GM18858 (cell line): Measurements from ENCODE around the gene NRP1.

Source experiments
- ATAC-seq: cut with Tn5 transposase; IDR thresholded peaks from one replicate; pipeline ENCODE4 v1.9.1; 2021; ENCODE audit not compliant: unreplicated experiment

NRP1 gene

DNA sequence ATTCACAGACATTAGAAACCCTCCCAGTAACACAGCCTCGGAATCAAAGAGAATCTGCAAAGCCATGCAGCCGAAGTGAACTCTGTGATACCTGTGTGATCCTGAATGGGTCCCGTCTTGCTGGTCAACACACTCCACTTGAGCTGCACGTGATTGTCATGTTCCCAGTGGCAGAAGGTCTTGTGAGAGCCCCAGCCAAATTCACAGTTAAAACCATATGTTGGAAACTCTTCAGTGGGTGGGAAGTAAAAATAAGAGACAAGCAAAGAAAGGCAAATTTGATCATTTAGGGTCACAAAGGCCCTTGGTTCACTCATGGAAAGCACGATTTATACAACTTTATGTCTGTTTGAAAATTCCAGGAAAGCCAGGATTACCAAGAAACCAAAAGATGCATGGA is 142.3 kb downstream of the NRP1 start:
- ATAC-seq = no peak

- no peak for ATAC-seq
These were observed 144.1 kb downstream of the NRP1 start for GRCh38 chr10:33190406-33190805.

DNA sequence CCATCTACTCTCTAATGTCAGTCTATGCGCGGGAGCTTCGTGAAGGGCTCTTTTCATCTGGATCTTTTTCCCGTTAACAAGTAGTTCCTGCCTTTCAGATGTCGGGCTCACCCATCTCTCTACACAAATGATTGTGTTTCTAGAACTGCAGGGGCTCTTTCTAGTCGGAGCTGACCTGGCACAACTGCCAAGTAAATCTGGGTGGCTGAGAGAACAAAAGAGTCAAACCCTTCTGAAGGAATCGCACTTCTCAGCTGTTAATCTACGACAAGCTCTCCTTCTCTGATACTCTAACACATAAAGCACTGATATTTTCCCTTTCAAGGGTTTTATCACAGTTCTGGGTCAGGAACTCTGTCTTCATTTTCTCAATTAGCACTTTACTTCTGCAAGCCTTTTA is 144.7 kb downstream of the NRP1 start:
- ATAC-seq = no peak

DNA sequence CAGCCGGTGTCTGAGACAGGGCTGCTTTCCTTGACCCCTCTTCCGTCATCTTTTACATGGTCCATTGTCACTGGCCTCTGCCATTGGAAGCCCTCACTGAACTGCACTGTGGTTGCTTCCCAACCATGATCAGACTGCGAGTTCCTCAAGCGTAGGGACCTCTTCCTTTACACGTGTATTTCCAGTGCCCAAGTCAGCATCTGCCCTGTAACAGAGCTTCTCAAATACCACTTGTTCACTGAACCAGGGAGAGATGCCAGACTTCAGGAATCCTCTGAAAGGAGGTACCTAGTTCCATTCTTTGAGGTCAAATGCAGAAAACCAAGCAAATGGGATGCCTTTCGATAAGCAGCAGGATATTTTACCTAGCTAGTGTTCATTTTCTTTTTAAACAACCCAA is 145.1 kb downstream of the NRP1 start:
- no peak for ATAC-seq

DNA sequence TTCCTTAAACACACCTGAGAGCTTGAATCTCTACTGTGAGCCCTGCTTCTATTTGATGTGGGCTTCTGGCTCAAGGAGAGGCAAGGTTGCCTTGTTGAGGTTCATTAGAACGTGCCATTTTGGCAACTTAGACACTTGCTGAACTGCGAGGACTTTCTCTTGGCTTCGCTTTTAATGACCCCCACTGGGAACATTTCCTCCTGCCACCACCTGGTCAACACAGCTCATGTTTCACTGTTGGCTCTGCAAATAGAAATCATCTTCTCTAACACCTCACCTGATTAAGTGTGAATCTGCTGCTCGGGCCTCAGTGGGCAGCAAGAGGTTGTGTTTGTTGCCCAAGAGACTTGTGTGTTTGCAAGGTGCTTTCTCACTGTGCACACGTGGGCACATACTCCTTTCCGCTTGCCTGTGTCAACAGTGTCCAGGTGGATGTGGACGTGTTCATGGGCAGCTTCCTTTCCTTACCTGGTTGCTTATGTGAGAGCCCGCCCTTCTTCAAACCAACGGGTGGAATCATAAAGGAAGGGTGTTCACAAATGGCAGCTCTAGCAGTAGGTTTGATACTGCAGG is 147.0 kb downstream of the NRP1 start:
- no peak for ATAC-seq

DNA sequence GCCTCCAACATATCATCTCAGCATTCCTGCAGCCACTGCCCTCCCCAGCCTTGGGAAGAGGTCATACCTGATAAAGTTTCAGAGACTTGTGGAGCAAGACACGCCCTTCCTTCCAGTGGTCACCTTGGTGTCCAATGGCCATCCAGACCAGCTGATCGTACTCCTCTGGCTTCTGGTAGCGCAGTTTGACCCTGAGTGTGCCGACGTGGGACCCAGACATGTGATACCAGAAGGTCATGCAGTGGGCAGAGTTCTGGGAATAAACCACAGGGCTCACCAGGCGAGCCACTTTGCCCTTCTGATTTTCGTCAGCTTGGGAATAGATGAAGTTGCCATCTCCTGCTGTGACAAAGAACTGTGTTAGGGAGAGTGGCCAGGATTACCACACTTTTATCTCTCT is 148.3 kb downstream of the NRP1 start:
- ATAC-seq = no peak

- ATAC-seq = no peak
These were observed 150.8 kb downstream of the NRP1 start for GRCh38 chr10:33183655-33184054.

DNA sequence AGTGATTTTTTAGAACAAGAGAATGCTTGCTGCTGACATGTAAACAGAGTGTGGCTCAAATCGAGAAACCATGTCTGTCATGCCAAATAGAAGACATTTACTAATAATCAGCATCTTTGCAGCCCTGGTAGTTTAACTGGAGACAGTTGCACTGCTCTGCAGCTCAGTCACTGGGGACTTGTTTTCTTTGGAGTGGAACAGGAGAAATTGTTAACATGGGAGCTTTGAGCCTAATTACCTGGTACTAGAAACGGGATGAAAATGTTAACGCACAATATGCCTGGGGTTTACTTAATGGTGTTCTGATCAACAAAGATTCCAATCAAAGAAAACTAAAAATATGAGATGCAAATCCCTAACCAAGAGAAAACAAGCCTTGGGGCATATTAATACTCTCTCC is 153.5 kb downstream of the NRP1 start:
- ATAC-seq = no peak

DNA sequence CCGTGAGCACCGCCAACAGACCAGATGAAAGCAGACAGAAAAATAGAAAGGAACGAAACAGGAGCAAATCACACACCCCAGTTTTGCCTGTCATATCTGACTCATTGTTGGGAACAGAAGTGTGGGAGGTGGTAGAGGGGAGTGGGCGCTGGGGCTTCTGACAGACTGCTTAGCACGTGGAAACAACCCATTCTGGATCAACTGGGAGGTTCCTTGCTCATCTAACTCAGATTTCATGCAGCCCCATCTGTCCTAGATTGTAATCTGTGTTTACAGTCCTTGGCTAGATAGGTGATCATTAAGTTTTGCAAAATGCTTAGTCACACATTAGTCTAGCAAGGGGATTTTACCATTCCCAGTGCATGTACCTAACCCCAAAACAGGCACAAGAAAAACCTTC is 154.1 kb downstream of the NRP1 start:
- ATAC-seq = no peak

DNA sequence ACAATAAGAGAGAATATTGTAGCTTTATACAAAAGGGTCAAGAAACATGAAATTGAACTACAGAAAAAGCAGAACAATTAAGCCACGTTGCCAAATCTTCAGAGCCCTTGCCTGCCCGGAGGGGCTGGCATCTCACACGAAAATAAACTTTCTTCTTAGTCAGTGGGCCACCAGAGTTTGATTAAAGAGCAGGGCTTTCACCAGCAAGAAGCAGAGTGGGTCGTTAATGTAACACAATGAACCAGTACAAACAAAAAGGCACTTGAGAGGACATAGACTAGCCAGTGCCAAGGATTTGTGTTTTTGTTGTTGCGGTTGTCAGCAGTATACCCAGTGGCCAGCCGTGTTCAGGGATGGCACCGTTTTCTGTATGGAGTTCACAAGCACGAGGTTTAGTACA is 155.4 kb downstream of the NRP1 start:
- ATAC-seq = no peak

DNA sequence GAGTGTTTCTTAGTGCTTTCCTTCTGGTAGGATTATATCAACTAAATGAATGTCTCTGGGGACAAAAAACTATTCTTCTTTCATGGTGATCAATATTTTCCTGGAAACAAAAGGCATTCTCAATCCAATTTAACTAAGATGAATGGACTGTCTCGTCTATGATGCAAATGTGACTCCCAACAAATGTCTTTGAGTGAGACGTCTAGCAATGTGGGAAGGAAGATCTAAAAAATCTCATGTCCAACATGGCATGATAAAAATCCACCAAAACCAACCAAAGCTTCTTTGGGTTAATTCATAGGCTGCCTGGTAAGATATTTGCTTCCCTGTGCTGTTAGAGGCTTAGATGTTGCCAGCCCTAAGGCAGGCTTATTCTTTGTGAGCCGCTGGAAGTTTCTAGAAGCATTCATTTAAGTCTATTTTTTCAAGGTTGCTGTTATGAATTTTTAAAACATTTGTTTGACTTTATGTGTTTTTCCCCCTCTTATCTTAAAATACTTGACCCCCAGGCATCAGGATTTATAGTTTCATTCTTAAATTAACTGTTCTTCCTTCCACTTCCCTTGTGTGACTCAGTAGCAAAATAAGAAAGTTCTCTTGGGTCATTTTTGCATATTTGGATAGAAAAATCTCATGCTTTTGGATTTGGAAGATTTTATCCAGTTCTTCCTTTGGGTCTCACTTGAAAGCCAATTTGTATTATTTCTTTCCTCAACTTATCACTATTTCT is 156.3 kb downstream of the NRP1 start:
- no peak for ATAC-seq

GRCh38 chr10:33176688-33177087 is 157.8 kb downstream of the NRP1 start:
- no peak for ATAC-seq

DNA sequence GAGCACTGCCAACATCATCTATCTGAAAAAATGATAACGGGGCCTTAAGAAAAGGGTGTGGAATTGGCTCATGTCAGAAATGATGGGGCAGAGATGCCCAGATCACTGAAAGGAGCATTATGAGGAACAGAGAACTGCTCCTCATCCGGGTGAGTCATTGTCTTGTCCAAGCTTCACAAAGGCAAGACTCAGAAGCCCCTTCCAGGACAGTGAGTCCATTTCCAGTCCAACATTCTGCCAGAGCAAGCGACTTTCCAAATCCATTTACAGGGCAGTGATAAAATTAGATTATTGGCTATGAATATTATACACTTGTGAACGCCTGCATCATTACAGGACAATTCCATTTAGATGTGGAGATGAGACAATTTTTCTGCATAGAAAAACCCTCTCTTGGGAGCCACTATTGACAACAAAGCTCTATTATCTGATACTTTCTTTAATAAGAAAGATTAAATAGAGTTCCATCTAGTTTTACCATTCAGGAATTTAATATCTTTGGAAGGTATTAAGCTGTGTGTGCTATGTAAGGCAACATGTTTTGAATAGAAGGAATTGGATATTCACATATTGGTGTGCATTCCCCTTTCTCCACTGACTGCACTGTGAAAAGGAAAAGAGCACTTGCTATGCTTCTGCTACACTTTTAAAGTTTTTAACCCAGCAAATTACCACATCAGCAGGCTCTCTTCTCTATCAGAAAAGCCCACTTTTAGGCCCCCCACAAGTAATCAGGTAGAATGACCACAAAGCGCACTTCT is 159.6 kb downstream of the NRP1 start:
- no peak for ATAC-seq

DNA sequence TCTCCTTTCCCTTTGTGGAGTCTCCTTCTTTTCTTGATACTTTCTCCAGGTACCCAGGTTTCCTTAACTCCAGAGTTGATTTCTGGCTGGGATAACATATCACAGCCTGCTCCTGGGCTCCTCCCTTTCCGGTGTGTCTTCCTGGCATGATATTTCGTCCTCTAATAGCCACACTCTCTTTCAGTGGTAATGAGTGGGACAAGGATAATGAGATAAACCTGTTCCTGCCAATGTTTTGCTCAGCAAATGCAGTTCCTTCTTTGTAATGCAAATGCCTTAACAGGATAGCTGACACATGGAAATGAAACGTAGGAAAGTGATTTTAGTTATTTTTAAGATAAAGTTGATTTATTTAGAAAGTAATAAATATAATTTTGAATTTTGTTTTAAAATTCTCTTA is 168.6 kb downstream of the NRP1 start:
- no peak for ATAC-seq

GRCh38 chr10:33164060-33164709 is 170.3 kb downstream of the NRP1 start:
- ATAC-seq = no peak

GRCh38 chr10:33162248-33162575 is 172.3 kb downstream of the NRP1 start:
- no peak for ATAC-seq

GRCh38 chr10:33161550-33162247 is 172.8 kb downstream of the NRP1 start:
- ATAC-seq = no peak

- no peak for ATAC-seq
These were observed 174.3 kb downstream of the NRP1 start for GRCh38 chr10:33160151-33160550.

GRCh38 chr10:33157103-33157502 is 177.4 kb downstream of the NRP1 start:
- no peak for ATAC-seq

DNA sequence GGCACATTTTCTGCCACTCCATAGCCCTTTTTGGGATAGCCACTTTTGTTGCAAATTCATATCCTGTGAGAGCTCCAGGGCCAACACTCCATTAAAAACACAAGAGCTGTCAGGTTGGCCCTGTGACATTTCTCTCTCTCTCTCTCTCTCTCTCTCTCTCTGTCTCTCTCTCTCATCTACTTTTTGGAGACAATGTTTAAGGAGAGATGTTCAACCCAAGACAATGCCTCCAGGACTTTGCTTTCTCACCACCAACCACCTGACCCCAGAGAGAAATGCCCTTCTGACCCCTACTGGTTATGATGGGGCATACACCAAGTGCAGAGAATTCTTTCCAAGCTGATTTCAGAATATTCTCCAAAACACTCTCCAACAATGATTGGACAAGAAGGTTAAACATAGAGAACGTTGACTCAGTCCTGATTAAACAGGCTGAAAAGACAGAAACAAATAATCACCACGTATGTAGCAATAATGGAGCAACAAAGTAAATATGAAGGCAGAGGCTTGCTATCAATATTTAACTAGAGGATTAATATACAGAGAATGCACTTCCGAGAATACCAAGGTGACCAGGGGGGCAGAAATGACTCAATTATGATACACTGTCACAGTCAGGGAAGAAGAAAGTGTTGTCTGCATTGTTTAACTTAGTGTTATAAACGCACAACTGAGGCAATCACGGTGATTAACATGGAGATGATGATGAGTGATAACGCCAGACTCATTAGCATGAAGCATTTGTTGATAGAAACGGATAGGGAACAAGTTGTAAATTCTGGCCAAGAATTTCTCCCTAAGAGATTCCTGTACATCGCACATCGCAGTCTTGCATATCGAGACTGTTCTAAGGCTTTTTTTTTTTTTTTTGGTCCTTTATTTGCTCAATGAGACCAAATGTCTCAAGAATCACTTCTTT is 178.5 kb downstream of the NRP1 start:
- ATAC-seq = peak; percentile 77
